Measurements from ENCODE around the gene PTAR1.

Gene PTAR1

GRCh38 chr9:69748304-69748703, 11.5 kb downstream of the PTAR1 start:
- DNase-seq = no peak

DNA sequence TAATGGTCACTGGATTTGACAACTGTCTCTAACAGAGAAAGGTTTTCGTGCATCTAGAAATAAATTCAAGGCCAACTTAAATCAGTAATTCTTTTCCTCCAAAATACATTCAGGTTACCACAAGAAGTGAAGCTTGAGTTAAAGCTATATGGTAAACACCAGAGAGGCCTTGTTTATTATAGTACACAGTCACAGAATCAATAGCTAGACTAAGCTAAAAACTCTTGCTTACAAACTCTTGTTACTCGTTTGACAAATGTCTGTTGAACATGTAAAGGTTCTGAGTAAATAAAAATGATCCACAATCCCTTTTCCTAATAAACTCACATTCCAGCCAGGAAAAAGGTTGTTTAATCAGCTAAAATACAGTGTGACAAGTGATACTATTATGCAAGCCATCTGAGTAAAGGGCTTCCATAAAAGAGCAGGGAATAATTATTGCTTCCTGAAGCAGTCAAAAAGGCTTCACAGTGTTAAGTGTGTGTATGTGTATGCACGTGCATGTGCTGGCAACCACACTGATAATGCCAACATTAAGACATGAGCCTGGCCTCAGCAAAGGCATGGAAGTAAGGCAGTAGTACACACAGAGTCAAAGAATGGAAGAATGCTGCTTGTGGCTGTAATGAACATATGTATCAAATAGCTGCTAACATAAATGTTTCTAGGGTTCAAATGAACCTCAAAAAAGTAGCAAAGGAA, 12.8 kb downstream of the PTAR1 start:
- DNase-seq = no peak

GRCh38 chr9:69745716-69746437, 13.9 kb downstream of the PTAR1 start:
- DNase-seq = no peak

DNA sequence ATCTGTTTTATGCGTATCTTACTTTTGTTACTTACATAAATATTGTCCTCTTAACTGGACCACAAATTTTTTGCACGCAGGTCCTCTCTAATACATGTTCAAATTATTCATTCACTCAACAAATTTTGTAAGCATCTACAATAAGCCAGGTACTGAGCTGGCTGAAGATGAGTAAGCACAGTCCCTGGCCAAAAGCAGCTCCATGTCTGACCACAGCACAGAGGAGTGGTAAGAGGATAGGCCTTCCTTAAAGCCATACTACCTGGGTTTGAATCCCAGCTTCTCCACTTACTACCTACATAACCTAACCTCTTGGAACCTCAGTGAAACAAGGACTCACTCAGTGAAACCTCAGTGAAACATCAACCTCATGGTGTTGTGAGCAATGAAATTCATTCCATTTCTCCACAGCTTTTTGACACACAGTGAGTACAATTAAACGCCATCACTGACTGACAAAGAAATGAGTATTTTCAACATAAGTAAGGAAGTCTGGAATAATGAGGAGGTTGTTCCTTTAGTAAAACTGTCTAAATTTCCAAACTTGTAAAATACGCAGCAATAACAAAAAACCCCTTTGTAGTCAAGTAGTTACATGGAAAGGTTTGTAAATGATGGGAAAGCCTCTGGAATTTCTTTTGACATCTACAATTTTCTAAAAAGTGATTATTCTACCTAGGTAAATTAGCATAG, 15.0 kb downstream of the PTAR1 start:
- no peak for DNase-seq

- no peak for DNase-seq
These were observed 15.9 kb downstream of the PTAR1 start for GRCh38 chr9:69743930-69744329.

GRCh38 chr9:69740872-69741505, 18.8 kb downstream of the PTAR1 start:
- no peak for DNase-seq

- no peak for DNase-seq
These were observed 28.5 kb downstream of the PTAR1 start for GRCh38 chr9:69731348-69731747.

DNA sequence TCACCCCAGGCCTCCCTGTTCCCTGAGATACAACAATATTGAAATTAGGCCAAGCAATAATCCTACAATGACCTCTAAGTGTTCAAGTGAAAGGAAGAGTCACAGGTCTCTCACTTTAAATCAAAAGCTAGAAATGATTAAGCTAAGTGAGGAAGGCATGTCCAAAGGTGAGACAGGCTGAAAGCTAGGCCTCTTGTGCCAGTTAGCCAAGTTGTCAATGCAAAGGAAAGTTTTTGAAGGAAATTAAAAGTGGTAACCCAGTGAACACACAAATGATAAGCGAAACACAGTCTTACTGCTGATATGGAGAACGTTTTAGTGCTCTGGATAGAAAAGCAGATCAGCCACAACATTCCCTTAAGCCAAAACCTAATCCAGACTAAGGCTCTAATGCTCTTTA, 39.8 kb downstream of the PTAR1 start:
- DNase-seq = no peak

GRCh38 chr9:69719367-69719766, 40.4 kb downstream of the PTAR1 start:
- DNase-seq = no peak

DNA sequence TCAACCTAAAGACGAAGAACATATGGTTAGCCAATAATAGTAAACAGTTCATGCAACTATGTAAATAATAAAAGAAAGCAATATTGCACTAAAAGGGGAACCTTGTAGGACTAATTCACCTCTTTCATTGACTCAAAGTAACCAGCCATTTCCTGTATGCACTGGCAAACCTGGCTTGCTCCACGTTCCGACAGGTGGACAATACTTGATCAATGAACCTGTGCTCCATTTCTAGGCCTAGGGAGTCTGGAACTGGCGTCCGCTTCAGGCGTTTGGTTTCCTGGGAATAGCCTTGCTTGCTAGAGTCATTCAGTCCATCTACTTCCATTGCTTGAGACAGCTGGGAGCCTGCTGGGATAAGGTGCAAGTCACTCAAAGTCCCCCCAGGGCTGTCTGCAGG, 41.6 kb downstream of the PTAR1 start:
- no peak for DNase-seq

- DNase-seq = no peak
These were observed 44.0 kb downstream of the PTAR1 start for GRCh38 chr9:69715825-69716224.

GRCh38 chr9:69715096-69715495, 44.7 kb downstream of the PTAR1 start:
- DNase-seq = no peak

- no peak for DNase-seq
These were observed 62.3 kb downstream of the PTAR1 start for GRCh38 chr9:69697475-69697874.

DNA sequence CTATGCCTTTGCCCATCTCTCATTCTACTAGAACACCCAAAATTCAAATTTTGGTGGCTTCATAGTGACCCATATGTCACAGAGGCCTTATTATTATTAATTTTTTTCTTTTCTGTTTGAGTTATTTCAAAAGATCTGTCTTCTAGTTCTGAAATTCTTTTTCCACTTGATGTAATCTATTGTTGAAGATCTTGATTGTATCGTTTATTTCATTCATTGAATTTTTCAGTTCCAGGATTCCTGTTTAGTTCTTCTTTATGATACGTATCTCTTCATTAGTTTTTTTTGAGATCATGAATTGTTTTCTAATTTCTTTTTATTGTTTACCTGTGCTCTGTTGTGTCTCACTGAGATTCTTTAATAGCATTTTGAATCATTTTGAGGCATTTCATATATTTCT, 63.0 kb downstream of the PTAR1 start:
- no peak for DNase-seq

DNA sequence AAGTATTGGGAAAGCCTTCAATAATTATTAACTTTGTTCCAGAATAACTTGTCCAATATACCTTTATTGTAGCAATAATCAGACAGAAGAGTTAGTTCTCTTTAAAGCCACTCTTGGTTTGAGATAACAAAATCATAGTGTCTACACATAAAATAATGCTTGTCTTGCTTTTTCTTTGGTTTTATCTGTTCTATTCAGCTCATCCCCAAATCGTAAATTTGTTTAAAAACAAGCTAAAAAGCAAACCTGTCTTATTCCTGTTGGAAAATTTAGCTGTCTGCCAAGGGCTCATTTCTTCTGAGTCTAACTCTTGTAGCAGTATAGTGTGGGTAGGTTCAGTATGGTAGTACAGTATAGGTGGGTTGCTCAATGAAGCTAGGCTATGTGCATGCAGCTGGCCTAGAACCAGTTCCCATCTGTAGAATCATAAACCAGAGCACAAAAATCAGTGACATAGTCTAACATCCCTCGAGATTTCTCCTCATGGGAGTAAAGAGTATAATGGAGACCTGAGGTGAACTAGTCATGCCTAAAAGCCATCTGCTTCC, 69.7 kb downstream of the PTAR1 start:
- DNase-seq = no peak

DNA sequence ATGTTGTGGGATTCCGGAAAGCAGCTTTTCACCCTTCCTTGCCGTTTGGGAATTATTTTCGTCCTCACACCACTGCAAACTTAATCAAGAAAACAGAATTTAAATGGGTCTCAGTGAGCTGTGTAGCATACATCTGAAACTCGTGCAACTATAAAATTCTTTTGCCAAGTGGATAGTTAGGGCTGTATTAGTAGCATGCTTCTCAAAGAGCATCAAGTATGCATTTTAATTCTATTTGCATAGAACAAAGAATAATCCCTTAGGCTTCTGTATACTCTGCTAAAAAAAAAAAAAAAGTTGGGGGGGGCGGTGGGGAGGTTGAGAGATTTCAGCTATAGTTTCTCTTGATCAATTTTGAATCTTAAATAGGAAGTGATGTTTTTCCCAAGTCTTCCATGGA, 75.9 kb downstream of the PTAR1 start:
- no peak for DNase-seq

DNA sequence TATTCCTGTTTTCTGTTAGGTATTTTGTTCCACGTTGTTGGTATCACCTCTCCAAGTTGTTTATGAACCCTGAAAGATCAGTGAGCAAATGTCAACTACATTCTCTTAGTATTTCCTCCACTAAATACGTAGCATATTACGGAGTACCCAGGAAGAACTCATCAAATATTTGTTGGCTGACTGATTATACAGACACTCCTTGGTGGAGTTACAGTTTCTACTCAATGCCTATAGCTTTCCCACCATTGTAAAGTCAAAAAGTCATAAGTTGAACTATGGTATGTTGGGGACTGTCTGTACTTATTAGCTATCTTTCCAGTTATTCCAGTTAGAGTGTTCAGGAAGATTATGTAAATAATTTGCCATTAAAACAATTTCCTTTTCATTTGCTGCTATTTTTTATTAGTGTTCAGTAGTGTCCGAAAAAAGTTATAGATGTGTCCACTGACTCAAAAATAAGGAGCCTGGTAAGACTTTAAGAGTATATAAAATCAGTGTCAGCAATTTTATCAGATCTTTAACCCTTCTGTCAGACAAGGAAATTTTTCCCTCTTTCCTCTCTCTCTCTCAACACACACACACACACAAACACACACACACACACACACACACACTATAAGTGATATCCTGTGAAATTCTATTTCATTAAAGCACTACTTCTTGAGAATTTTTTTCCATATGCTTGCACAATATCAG, 80.8 kb downstream of the PTAR1 start:
- no peak for DNase-seq

DNA sequence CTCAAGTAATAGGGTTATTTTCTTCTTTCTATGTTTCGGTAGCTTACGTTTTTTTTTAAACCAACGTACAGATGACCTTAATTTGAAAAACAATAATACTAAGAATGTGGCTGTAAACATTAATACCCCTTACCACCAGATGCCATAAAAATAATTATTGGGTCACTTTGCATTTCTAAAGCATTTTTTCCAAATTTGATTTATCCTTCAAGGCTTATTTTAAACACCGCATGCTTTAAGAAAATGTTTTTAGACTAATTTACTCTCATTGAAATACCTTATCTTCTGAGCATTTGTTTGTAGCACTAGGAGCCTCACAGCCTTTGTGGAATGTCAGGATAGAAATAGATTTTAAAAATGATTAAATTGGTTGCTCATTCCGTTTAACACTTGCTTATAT, 81.9 kb downstream of the PTAR1 start:
- DNase-seq = no peak

- no peak for DNase-seq
These were observed 84.2 kb downstream of the PTAR1 start for GRCh38 chr9:69675563-69675962.

DNA sequence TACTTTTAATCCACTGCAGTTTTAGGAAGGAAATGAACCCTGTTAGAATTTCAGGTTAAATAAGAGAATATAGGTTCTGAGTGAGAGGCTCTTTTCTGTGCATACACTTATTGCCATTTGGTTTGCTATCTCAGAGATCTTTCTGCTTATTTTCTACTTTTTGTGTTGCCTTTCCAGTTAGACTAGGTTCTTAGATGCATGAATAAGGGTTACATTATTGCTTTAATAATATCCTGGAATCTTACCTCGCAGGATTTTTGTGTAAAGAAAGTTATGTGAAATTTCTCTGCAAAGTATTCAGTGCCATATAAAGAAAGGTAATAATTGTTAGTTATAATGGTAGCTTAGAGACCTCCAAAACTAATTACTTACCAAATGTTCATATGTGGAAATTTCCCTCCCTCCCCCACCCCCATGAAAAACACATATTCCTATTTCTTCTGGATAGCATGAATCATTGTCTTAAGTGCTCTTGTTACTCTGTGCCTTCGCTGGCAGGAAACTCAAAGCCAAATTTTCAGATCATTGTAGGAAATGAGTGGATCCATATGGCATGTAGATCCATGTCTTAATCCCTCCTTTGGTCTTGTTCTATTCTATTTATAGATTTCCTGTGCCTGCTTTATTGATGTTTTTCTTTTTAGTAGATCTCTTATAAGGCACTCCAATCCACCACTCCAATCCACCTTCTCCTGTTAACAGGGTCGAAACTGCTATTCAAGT, 84.9 kb downstream of the PTAR1 start:
- DNase-seq = no peak

- no peak for DNase-seq
These were observed 85.6 kb downstream of the PTAR1 start for GRCh38 chr9:69674112-69674685.

GRCh38 chr9:69673311-69673640, 86.5 kb downstream of the PTAR1 start:
- DNase-seq = no peak
